Endothelial cell of umbilical vein (primary cell): ENCODE data around the gene SCGB1A1. TPM values are rescaled to one million over a fixed set of nuclear protein-coding genes. Genes with fewer than 3 reads are reported as not detected.

Experiments
- BruUV-seq: library from RNA; stranded (reverse); fragments of 400-500 nt; replicated peaks from 2 replicates; lab custom pipeline; 2021; lab: Mats Ljungman, UMichigan
- CTCF ChIA-PET: fragments of 300-600, 350-600 bp; sonication (Branson Sonifier 250); formaldehyde crosslinking; loops from one replicate; lab custom pipeline; 2021; ENCODE audit warnings: antibody characterized with exemption, inconsistent platforms; lab: Charles Lee
- POLR2A ChIA-PET: fragments of 300-600, 350-600 bp; sonication (Branson Sonifier 250); formaldehyde crosslinking; loops from one replicate; lab custom pipeline; 2021; ENCODE audit warnings: antibody characterized with exemption, inconsistent platforms; lab: Charles Lee
- DNase-seq: peaks from one replicate; pipeline ENCODE4 v3.0.0-alpha.2; 2011; ENCODE audit warnings: low read depth, low spot score
- FAIRE-seq: peaks from 2 replicates; lab custom pipeline; 2011; peaks lifted over from hg19 to GRCh38; lab: Jason Lieb, UNC
- H2AFZ ChIP-seq: 2 replicates; pipeline ENCODE4 v1.6.0; 2012; ENCODE audit warnings: low read depth, low read length, control low read depth, inconsistent platforms
- H3K27ac ChIP-seq: 2 replicates; pipeline ENCODE4 v1.5.1; 2011; ENCODE audit warnings: low read depth, mild to moderate bottlenecking, control low read depth, low read length, moderate library complexity; ENCODE audit not compliant: insufficient read depth
- H3K27me3 ChIP-seq, 2 experiments: 2 replicates each; pipeline versions ENCODE4 v1.6.0 to v1.6.1; 2011; ENCODE audit warnings: low read length in 2 of 2, mixed read lengths in 1 of 2; ENCODE audit not compliant: control insufficient read depth in 2 of 2, insufficient read depth in 2 of 2
- H3K36me3 ChIP-seq, 2 experiments: 2 replicates in 1 of 2; 3 replicates in 1 of 2; pipeline ENCODE4 v1.5.1; 2011; ENCODE audit warnings: low read length in 2 of 2, mild to moderate bottlenecking in 1 of 2, moderate library complexity in 1 of 2; ENCODE audit not compliant: control insufficient read depth in 2 of 2, insufficient read depth in 2 of 2; ENCODE audit errors: extremely low read depth in 1 of 2
- H3K4me1 ChIP-seq: 3 replicates; pipeline ENCODE4 v1.5.1; 2011; ENCODE audit warnings: mild to moderate bottlenecking, low read length; ENCODE audit not compliant: control insufficient read depth, insufficient read depth; ENCODE audit errors: extremely low read depth
- H3K4me2 ChIP-seq: 2 replicates; pipeline ENCODE4 v1.6.1; 2011; ENCODE audit warnings: low read length, control low read depth, mixed read lengths; ENCODE audit not compliant: insufficient read depth
- H3K4me3 ChIP-seq, 3 experiments: fragments of 200-600 bp in 1 of 3; sonication (generic), shearing (Covaris generic) in 1 of 3; replicated peaks in 1 of 3; 2 replicates each; pipeline ENCODE4 v1.5.1; 2011 to 2016; ENCODE audit warnings: control low read depth in 3 of 3, low read length in 3 of 3, mild to moderate bottlenecking in 2 of 3, inconsistent platforms in 1 of 3, low read depth in 1 of 3, moderate library complexity in 1 of 3; ENCODE audit not compliant: insufficient read depth in 1 of 3
- H3K79me2 ChIP-seq: 2 replicates; pipeline ENCODE4 v1.6.0; 2012; ENCODE audit warnings: low read length, inconsistent platforms; ENCODE audit not compliant: control insufficient read depth, insufficient read depth
- H3K9ac ChIP-seq: replicated peaks from 2 replicates; pipeline ENCODE3; 2011; ENCODE audit warnings: low read length, control low read depth; ENCODE audit not compliant: insufficient read depth; ENCODE audit errors: extremely low read depth
- H3K9me1 ChIP-seq: replicated peaks from 3 replicates; pipeline ENCODE4 v1.6.0; 2011; ENCODE audit warnings: mild to moderate bottlenecking, low read length; ENCODE audit not compliant: control insufficient read depth, insufficient read depth; ENCODE audit errors: extremely low read depth
- H3K9me3 ChIP-seq: replicated peaks from 2 replicates; pipeline ENCODE4 v1.5.1; 2012; ENCODE audit warnings: low read length, inconsistent platforms; ENCODE audit not compliant: control insufficient read depth, insufficient read depth
- H4K20me1 ChIP-seq: replicated peaks from 2 replicates; pipeline ENCODE3; 2011; ENCODE audit warnings: mild to moderate bottlenecking, low read length; ENCODE audit not compliant: control insufficient read depth, insufficient read depth; ENCODE audit errors: extremely low read depth
- EZH2 ChIP-seq: IDR thresholded peaks from 2 replicates; pipeline ENCODE4 v1.6.1; 2012; ENCODE audit warnings: borderline replicate concordance, low read depth, mild to moderate bottlenecking, moderate library complexity, low read length, inconsistent platforms; ENCODE audit not compliant: severe bottlenecking
- FOS ChIP-seq: IDR thresholded peaks from 2 replicates; pipeline ENCODE4 v1.6.1; 2011; ENCODE audit warnings: mild to moderate bottlenecking, low read length, moderate library complexity, borderline replicate concordance; ENCODE audit not compliant: insufficient read depth
- GATA2 ChIP-seq: IDR thresholded peaks from 2 replicates; pipeline ENCODE4 v1.7.0; 2011; ENCODE audit warnings: low read depth, mild to moderate bottlenecking, moderate library complexity, mixed read lengths, low read length; ENCODE audit not compliant: insufficient read length, insufficient read depth
- JUN ChIP-seq: IDR thresholded peaks from 2 replicates; pipeline ENCODE4 v1.6.1; 2011; ENCODE audit warnings: borderline replicate concordance, low read depth; ENCODE audit not compliant: insufficient read length, insufficient read depth
- MYC ChIP-seq: IDR thresholded peaks from one replicate; pipeline ENCODE4 v1.6.1; 2011; ENCODE audit warnings: mild to moderate bottlenecking, low read depth, low read length
- POLR2A ChIP-seq: IDR thresholded peaks from 2 replicates; pipeline ENCODE4 v1.6.1; 2012; ENCODE audit warnings: low read depth, mild to moderate bottlenecking, control low read depth, low read length
- POLR2AphosphoS5 ChIP-seq: IDR thresholded peaks from 2 replicates; pipeline ENCODE4 v1.6.1; 2012; ENCODE audit warnings: low read depth, mild to moderate bottlenecking, control low read depth, low read length, moderate library complexity; ENCODE audit not compliant: insufficient read depth
- dilution Hi-C: fragments of 300-500 bp; cut with MboI; formaldehyde crosslinking; loops from one replicate; pipeline ENCODE4 v1.15.0; 2019; ENCODE audit warnings: low sequenced_read_pairs; ENCODE audit not compliant: extremely low pct_ligation_motif_present
- intact Hi-C: fragments of 100-400 bp; cut with micrococcal nuclease; formaldehyde crosslinking; loops from one replicate; pipeline ENCODE4 v1.10.0; 2022
- polyA plus RNA-seq, 4 experiments: library from polyadenylated mRNA; depleted of rRNA in 3 of 4; stranded (reverse) in 3 of 4; unstranded in 1 of 4; fragments of >200 nt; gene quantifications; 2 replicates each; pipeline versions ENCODE4 v1.2.1 to v1.2.3, GENCODE V29; 2011 to 2012; ENCODE audit warnings: missing spikeins in 1 of 4
- total RNA-seq: library from RNA; stranded (reverse); gene quantifications from 2 replicates; pipeline ENCODE4 v1.2.3, GENCODE V29; 2021
- TF ChIP-seq, protein P1 (sequence below), 2 donors: IDR thresholded peaks; 1 replicate in 1 of 2; 2 replicates in 1 of 2; pipeline ENCODE4 v1.5.1; 2011; ENCODE audit warnings: low read length in 2 of 2, mild to moderate bottlenecking in 2 of 2, moderate library complexity in 2 of 2, control low read depth in 1 of 2, inconsistent platforms in 1 of 2, low read depth in 1 of 2; ENCODE audit not compliant: insufficient read depth in 1 of 2; ENCODE audit errors: extremely low read depth in 1 of 2
- TF ChIP-seq, protein P2 (sequence below): IDR thresholded peaks from 2 replicates; pipeline ENCODE4 v1.6.1; 2011; ENCODE audit not compliant: insufficient read depth, insufficient read length

The SCGB1A1 gene
- total and polyA plus RNA-seq, 2 donors (not counting 3 experiments of a cell fraction or from before 2014, with no cell fraction given), result not detected

DNA sequence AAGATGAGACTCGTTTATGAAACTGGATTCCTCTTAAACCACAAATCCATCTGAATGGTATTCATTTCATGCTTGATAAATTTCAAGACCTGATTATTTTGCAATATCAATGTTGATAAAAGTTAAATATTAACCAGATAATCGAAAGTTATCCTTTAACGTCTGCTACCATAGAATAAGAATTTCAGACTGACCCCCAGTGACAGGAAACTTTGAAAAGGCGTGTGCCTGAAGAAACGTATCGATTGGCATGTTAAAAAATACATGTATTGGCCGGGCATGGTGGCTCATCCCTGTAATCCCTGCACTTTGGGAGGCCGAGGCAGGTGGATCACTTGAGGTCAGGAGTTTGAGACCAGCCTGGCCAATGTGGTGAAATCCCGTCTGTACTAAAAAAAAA is 13.9 kb downstream of the SCGB1A1 start:
- no peaks in the 10 kb centered on the region for H3K9me1 ChIP-seq
- no peak overlapping the region for H3K4me2 ChIP-seq
- no TSS peak for BruUV-seq
- H3K27ac ChIP-seq, result no peak overlapping the region
- no peaks in the 10 kb centered on the region for H3K36me3 ChIP-seq
- CTCF ChIA-PET, result interaction anchor here (5.5 to 5.8 kb wide), 2 partner anchors 8 to 110 kb away, joined by 28 to 37 read pairs; no protein-coding TSS in a partner anchor
- no peaks in the 10 kb centered on the region for H3K9me3 ChIP-seq
- no peak overlapping the region for H3K4me3 ChIP-seq
- H2AFZ ChIP-seq, result no peak overlapping the region
- dilution Hi-C loops, result no loop called here
- H3K9ac ChIP-seq, result no peak overlapping the region
- no peaks in the 10 kb centered on the region for H4K20me1 ChIP-seq
- intact Hi-C loops, result no loop called here
- TF ChIP-seq, protein P1, sequence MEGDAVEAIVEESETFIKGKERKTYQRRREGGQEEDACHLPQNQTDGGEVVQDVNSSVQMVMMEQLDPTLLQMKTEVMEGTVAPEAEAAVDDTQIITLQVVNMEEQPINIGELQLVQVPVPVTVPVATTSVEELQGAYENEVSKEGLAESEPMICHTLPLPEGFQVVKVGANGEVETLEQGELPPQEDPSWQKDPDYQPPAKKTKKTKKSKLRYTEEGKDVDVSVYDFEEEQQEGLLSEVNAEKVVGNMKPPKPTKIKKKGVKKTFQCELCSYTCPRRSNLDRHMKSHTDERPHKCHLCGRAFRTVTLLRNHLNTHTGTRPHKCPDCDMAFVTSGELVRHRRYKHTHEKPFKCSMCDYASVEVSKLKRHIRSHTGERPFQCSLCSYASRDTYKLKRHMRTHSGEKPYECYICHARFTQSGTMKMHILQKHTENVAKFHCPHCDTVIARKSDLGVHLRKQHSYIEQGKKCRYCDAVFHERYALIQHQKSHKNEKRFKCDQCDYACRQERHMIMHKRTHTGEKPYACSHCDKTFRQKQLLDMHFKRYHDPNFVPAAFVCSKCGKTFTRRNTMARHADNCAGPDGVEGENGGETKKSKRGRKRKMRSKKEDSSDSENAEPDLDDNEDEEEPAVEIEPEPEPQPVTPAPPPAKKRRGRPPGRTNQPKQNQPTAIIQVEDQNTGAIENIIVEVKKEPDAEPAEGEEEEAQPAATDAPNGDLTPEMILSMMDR (IDR thresholded peaks at IDR 0.05; ENCODE audit: extremely low read depth in 1 of 2, insufficient read depth in 1 of 2, low read depth in 1 of 2, low read length in 2 of 2), result no peak
- no peak for TF ChIP-seq POLR2A
- no peak for TF ChIP-seq FOS
- TF ChIP-seq EZH2, result no peak
- TF ChIP-seq MYC, result no peak
- TF ChIP-seq POLR2AphosphoS5, result no peak
- TF ChIP-seq, protein P2, sequence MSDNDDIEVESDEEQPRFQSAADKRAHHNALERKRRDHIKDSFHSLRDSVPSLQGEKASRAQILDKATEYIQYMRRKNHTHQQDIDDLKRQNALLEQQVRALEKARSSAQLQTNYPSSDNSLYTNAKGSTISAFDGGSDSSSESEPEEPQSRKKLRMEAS, result no peak
- TF ChIP-seq GATA2, result no peak
- no peak for TF ChIP-seq JUN
- POLR2A ChIA-PET, result no interaction called here
- DNase-seq, result no peak
- no peaks in the 10 kb centered on the region for H3K79me2 ChIP-seq
- H3K27me3 ChIP-seq, result no peaks in the 10 kb centered on the region
- no peaks in the 10 kb centered on the region for H3K4me1 ChIP-seq
- FAIRE-seq, result no peak
